A673 (cell line): ENCODE measurements around the gene PRR35. TPM values are rescaled to one million over a fixed set of nuclear protein-coding genes. Genes with fewer than 3 reads are reported as not detected.

Source experiments
- BruUV-seq: library from RNA; stranded (reverse); fragments of 400-500 nt; replicated peaks from 2 replicates; lab custom pipeline; 2021; lab: Mats Ljungman, UMichigan
- CTCF ChIA-PET: fragments of 300-600 bp; sonication (Branson Sonifier 250); formaldehyde crosslinking; loops from one replicate; lab custom pipeline; 2022; ENCODE audit warnings: antibody characterized with exemption; lab: Charles Lee
- POLR2A ChIA-PET: fragments of 300-600 bp; sonication (Branson Sonifier 250); formaldehyde crosslinking; loops from one replicate; lab custom pipeline; 2022; ENCODE audit warnings: antibody characterized with exemption; ENCODE audit not compliant: low non-redundant PET; lab: Charles Lee
- DNase-seq: peaks from one replicate; pipeline ENCODE4 v3.0.0-alpha.2; 2015; ENCODE audit warnings: low spot score
- H3K27ac ChIP-seq: fragments of 200-600 bp; sonication (generic); 2 replicates; pipeline ENCODE4 v1.5.1; 2016; ENCODE audit warnings: mixed run types, low read depth, mild to moderate bottlenecking, mixed read lengths, antibody characterized with exemption, low read length; ENCODE audit not compliant: poor library complexity, severe bottlenecking
- H3K27me3 ChIP-seq: fragments of 200-600 bp; sonication (generic); replicated peaks from 2 replicates; pipeline ENCODE4 v1.6.1; 2017; ENCODE audit warnings: mixed run types, low read depth, mild to moderate bottlenecking, mixed read lengths, antibody characterized with exemption, low read length; ENCODE audit not compliant: insufficient read depth, poor library complexity
- H3K36me3 ChIP-seq: fragments of 200-600 bp; sonication (generic); 2 replicates; pipeline ENCODE4 v1.6.1; 2016; ENCODE audit warnings: mixed run types, mild to moderate bottlenecking, mixed read lengths, antibody characterized with exemption, low read length; ENCODE audit not compliant: insufficient read depth, poor library complexity, severe bottlenecking
- H3K4me1 ChIP-seq: fragments of 200-600 bp; sonication (generic); 2 replicates; pipeline ENCODE4 v1.6.1; 2017; ENCODE audit warnings: mixed run types, mild to moderate bottlenecking, mixed read lengths, antibody characterized with exemption, low read length; ENCODE audit not compliant: insufficient read depth, poor library complexity, severe bottlenecking
- H3K4me3 ChIP-seq: fragments of 200-600 bp; sonication (generic); 2 replicates; pipeline ENCODE4 v1.5.1; 2016; ENCODE audit warnings: low read depth, mixed run types, mild to moderate bottlenecking, mixed read lengths, low read length; ENCODE audit not compliant: poor library complexity, severe bottlenecking
- H3K9me3 ChIP-seq: fragments of 200-600 bp; sonication (generic); 2 replicates; pipeline ENCODE4 v1.6.1; 2016; ENCODE audit warnings: mixed run types, low read depth, mild to moderate bottlenecking, mixed read lengths, antibody characterized with exemption, low read length; ENCODE audit not compliant: poor library complexity, severe bottlenecking
- EZH2 ChIP-seq: fragments of 200-600 bp; sonication (generic); IDR thresholded peaks from 2 replicates; pipeline ENCODE4 v1.6.1; 2017; ENCODE audit warnings: borderline replicate concordance, low read depth, mild to moderate bottlenecking, mixed read lengths, antibody characterized with exemption, low read length; ENCODE audit not compliant: poor library complexity, severe bottlenecking
- intact Hi-C: fragments of 100-400 bp; cut with micrococcal nuclease; formaldehyde crosslinking; loops from one replicate; pipeline ENCODE4 v1.10.0; 2022; ENCODE audit not compliant: unreplicated experiment
- total RNA-seq: library from RNA; stranded (reverse); gene quantifications from 2 replicates; pipeline ENCODE4 v1.2.3, GENCODE V29; 2021
- TF ChIP-seq, protein P1 (sequence below): fragments of 300-800, 200-600 bp; sonication (generic); conservative IDR thresholded peaks from 2 replicates; pipeline ENCODE4 v1.5.1; 2017; ENCODE audit warnings: low read depth, mild to moderate bottlenecking, antibody characterized with exemption, low read length, moderate library complexity, mixed read lengths

PRR35 gene
- total RNA-seq, 1 experiment from 2014 or later: not detected

GRCh38 chr16:537415-538335 is 22.5 kb upstream of the PRR35 start:
- ChIA-PET POLR2A (no interaction called here), CTCF (no interaction called here)
- H3K4me1 ChIP-seq: no peaks in the 10 kb centered on the region
- no TSS peak for BruUV-seq
- DNase-seq: no peak
- no peaks in the 10 kb centered on the region for H3K27me3 ChIP-seq
- TF ChIP-seq EZH2: no peak
- TF ChIP-seq, protein P1, sequence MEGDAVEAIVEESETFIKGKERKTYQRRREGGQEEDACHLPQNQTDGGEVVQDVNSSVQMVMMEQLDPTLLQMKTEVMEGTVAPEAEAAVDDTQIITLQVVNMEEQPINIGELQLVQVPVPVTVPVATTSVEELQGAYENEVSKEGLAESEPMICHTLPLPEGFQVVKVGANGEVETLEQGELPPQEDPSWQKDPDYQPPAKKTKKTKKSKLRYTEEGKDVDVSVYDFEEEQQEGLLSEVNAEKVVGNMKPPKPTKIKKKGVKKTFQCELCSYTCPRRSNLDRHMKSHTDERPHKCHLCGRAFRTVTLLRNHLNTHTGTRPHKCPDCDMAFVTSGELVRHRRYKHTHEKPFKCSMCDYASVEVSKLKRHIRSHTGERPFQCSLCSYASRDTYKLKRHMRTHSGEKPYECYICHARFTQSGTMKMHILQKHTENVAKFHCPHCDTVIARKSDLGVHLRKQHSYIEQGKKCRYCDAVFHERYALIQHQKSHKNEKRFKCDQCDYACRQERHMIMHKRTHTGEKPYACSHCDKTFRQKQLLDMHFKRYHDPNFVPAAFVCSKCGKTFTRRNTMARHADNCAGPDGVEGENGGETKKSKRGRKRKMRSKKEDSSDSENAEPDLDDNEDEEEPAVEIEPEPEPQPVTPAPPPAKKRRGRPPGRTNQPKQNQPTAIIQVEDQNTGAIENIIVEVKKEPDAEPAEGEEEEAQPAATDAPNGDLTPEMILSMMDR: 0 out of 2 replicates have a peak, but pooled peaks have one; percentile 17
- no peak overlapping the region for H3K27ac ChIP-seq
- H3K9me3 ChIP-seq: no peaks in the 10 kb centered on the region
- intact Hi-C loops: no loop called here
- H3K4me3 ChIP-seq: no peak overlapping the region
- H3K36me3 ChIP-seq: no peaks in the 10 kb centered on the region

DNA sequence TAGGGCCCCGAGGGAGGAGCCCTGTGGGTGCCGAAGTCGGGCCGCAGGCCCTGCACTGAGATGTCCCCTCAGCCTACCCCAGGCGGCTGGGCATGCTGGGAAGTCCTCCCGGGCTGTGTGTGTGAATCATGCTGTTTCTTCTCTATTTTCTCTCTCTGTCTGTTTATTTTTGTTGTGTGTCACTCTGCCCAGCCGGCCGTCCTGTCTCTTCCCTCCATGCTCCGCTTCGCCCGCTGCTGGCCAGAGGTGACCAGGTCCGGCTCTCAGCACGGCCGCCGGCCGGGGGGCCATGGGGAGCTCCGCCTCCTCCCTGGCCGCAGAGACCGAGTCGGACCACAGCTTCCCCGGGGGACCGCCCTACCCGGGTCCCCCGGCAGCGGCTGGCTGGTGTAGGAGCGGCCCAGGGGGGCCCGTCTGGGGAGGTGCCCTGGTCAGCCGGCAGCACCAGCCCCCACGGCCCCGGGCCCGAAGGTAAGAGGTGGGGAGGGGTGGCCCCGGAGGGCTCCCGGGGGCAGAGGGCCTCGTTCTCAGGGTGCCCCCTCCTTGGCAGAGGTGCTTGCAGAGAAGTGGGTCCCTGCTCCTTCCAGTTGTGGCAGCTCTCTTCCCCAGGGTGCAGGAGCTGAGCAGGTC is 20.2 kb upstream of the PRR35 start:
- H3K27me3 ChIP-seq: no peaks in the 10 kb centered on the region
- no peaks in the 10 kb centered on the region for H3K36me3 ChIP-seq
- no peaks in the 10 kb centered on the region for H3K9me3 ChIP-seq
- no peak overlapping the region for H3K27ac ChIP-seq
- no peak overlapping the region for H3K4me3 ChIP-seq
- DNase-seq: no peak
- TF ChIP-seq, protein P1: no peak
- TF ChIP-seq EZH2: no peak
- intact Hi-C loops: no loop called here
- POLR2A ChIA-PET: no interaction called here
- CTCF ChIA-PET: no interaction called here
- no TSS peak for BruUV-seq
- H3K4me1 ChIP-seq: no peaks in the 10 kb centered on the region

- H3K9me3 ChIP-seq: no peaks in the 10 kb centered on the region
- H3K36me3 ChIP-seq: no peaks in the 10 kb centered on the region
- no peaks in the 10 kb centered on the region for H3K27me3 ChIP-seq
- TF ChIP-seq, protein P1: no peak
- no peak for TF ChIP-seq EZH2
- no peak overlapping the region for H3K4me3 ChIP-seq
- intact Hi-C loops: no loop called here
- DNase-seq: no peak
- ChIA-PET CTCF (no interaction called here), POLR2A (no interaction called here)
- H3K27ac ChIP-seq: no peak overlapping the region
- no peaks in the 10 kb centered on the region for H3K4me1 ChIP-seq
- BruUV-seq: no TSS peak
Measured at GRCh38 chr16:540645-541340, 19.4 kb upstream of the PRR35 start.
